H1 (cell line): ENCODE results near the gene VDAC2. TPM values are rescaled to one million over a fixed set of nuclear protein-coding genes. Genes with fewer than 3 reads are reported as not detected.

ENCODE experiments used
- BCL11A ChIP-seq, 2 experiments: IDR thresholded peaks; one replicate each; pipeline ENCODE4 v1.6.1; 2011; ENCODE audit warnings: low read depth in 2 of 2, low read length in 2 of 2, mild to moderate bottlenecking in 2 of 2
- CBX8 ChIP-seq: fragments of 300-800, 300-1000 bp; sonication (generic); IDR thresholded peaks from 2 replicates; pipeline ENCODE4 v1.7.1; 2016; ENCODE audit warnings: low read depth, low read length, borderline replicate concordance
- FOSL1 ChIP-seq: IDR thresholded peaks from 2 replicates; pipeline ENCODE4 v1.6.1; 2011; ENCODE audit warnings: mild to moderate bottlenecking, low read depth, low read length, moderate library complexity; ENCODE audit not compliant: insufficient read depth
- HDAC2 ChIP-seq, 2 experiments: fragments of 300-600 bp in 1 of 2; sonication (generic) in 1 of 2; IDR thresholded peaks; 2 replicates each; pipeline ENCODE4 v1.6.1; 2011 to 2012; ENCODE audit warnings: low read depth in 2 of 2, low read length in 2 of 2, mild to moderate bottlenecking in 2 of 2, moderate library complexity in 2 of 2, borderline replicate concordance in 1 of 2, inconsistent platforms in 1 of 2
- JUND ChIP-seq: IDR thresholded peaks from 2 replicates; pipeline ENCODE4 v1.6.1; 2011; ENCODE audit warnings: mild to moderate bottlenecking, improper control_type of control experiment, low read length
- YY1 ChIP-seq: IDR thresholded peaks from 2 replicates; pipeline ENCODE4 v1.6.1; 2011; ENCODE audit warnings: low read depth, mild to moderate bottlenecking, low read length
- polyA plus RNA-seq, 7 experiments: library from polyadenylated mRNA; depleted of rRNA in 3 of 7; stranded (reverse) in 5 of 7; unstranded in 2 of 7; fragments of >200 nt in 5 of 7; fragments of 200-250 nt in 2 of 7; gene quantifications; 1 replicate in 5 of 7; 2 replicates in 1 of 7; 4 replicates in 1 of 7; pipeline versions ENCODE4 v1.2.1 to v1.2.3, GENCODE V29; 2011 to 2013; ENCODE audit warnings: missing spikeins in 2 of 7, mixed read lengths in 2 of 7
- total RNA-seq: library from RNA; stranded (reverse); fragmentation: NEBNext Ultra II Directional; extraction: Animal tissue kit (Norgen Biotek cat#: 25700); gene quantifications from 2 replicates; pipeline ENCODE4 v1.2.1, GENCODE V29; 2021

Gene VDAC2
- total and polyA plus RNA-seq, 2 of the 8 experiments (the other 6 are each of a cell fraction or from before 2014, with no cell fraction given), result 89.8 to 284 TPM

- TF ChIP-seq FOSL1, result no peak
- no peak for TF ChIP-seq CBX8
- TF ChIP-seq JUND, result no peak
- no peak for TF ChIP-seq YY1
- TF ChIP-seq BCL11A (IDR thresholded peaks at IDR 0.05; ENCODE audit: low read depth in 2 of 2, low read length in 2 of 2), result no peak
- no peak for TF ChIP-seq HDAC2 (IDR thresholded peaks at IDR 0.05; ENCODE audit: borderline replicate concordance in 1 of 2, low read depth in 2 of 2, low read length in 2 of 2)
Observed at GRCh38 chr10:75180592-75180991, 30.0 kb upstream of the VDAC2 start (continued).
